Measurements from ENCODE around the gene KIF1A.

The KIF1A gene

DNA sequence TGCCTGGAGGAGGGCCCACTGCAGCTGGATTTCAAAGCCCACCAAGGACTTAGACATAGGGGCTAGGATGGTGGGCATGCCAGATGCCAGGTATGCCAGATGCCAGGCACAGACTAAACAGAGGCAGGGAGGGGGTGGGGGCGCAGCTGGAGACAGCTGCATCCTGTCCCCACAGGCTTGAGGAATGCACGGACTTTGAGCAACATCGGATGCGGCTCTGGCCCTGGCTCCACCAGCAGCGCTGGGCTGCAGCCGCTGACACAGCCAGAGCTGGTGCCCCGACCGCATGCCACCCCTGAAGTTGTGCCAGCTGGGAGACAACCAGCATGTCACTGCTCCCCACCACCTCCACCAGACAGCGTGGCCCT, 88.9 kb downstream of the KIF1A start:
- TF ChIP-seq, protein P1, sequence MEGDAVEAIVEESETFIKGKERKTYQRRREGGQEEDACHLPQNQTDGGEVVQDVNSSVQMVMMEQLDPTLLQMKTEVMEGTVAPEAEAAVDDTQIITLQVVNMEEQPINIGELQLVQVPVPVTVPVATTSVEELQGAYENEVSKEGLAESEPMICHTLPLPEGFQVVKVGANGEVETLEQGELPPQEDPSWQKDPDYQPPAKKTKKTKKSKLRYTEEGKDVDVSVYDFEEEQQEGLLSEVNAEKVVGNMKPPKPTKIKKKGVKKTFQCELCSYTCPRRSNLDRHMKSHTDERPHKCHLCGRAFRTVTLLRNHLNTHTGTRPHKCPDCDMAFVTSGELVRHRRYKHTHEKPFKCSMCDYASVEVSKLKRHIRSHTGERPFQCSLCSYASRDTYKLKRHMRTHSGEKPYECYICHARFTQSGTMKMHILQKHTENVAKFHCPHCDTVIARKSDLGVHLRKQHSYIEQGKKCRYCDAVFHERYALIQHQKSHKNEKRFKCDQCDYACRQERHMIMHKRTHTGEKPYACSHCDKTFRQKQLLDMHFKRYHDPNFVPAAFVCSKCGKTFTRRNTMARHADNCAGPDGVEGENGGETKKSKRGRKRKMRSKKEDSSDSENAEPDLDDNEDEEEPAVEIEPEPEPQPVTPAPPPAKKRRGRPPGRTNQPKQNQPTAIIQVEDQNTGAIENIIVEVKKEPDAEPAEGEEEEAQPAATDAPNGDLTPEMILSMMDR (IDR thresholded peaks at IDR 0.05; ENCODE audit: insufficient read depth, low read depth, low read length, missing control alignments), result no peak
- DNase-seq (ENCODE audit: low read depth), result no peak
- no peak overlapping the region for H3K4me3 ChIP-seq (ENCODE audit: low read depth, low read length)

DNA sequence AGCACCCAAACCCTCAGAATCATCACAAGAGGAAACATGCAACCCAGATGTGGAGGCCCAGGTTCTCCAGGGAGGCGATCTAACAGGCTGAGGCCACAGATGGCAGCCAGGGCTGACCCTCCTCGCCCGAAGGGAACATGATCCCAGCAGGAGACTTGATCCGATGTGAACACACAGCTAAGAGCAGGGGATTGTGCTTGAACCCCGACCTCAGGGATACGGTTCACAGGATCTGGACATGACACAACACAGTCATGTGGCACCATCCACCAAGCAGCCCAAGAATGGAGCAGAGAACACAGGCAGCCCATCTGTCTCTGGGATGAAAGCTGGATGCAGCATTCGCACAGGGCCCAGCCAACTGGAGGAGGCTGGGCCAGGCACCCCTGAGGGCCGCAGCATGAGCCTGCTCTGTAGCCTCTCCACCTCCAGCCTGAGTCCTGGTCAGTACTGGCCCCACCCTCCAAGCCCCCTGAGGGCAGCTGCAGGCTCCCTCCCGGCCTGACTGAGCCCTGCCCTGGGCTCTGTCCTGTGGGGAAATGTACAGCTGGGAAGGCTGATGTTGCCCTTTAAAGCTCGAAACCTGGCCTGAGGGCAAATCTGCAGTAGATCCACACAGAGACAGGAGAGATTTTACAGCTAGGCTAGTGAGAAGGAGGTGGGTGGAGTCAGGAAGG, 89.4 kb downstream of the KIF1A start:
- no peak overlapping the region for H3K4me3 ChIP-seq (ENCODE audit: low read depth, low read length)
- TF ChIP-seq, protein P1 (IDR thresholded peaks at IDR 0.05; ENCODE audit: insufficient read depth, low read depth, low read length, missing control alignments), result no peak
- no peak for DNase-seq (ENCODE audit: low read depth)

DNA sequence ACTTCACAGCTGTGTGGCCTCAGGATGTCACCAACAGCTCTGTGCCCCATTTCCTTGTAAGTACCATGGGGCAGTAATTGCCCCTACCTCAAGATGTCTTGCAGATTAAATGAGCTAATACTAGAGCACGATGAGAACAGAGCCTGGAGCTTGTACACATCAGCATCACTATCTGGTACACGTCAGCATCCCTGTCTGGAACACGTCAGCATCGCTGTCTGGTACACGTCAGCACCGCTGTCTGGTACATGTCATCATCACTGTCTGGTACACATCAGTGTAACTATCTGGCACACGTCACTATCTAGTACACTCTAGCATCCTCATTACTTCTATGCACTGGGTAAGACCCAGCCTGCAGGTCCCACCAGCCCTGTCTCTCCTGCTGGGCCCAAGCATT, 91.2 kb downstream of the KIF1A start:
- H3K4me3 ChIP-seq (ENCODE audit: low read depth, low read length), result no peak overlapping the region
- TF ChIP-seq, protein P1 (IDR thresholded peaks at IDR 0.05; ENCODE audit: insufficient read depth, low read depth, low read length, missing control alignments), result no peak
- DNase-seq (ENCODE audit: low read depth), result no peak

DNA sequence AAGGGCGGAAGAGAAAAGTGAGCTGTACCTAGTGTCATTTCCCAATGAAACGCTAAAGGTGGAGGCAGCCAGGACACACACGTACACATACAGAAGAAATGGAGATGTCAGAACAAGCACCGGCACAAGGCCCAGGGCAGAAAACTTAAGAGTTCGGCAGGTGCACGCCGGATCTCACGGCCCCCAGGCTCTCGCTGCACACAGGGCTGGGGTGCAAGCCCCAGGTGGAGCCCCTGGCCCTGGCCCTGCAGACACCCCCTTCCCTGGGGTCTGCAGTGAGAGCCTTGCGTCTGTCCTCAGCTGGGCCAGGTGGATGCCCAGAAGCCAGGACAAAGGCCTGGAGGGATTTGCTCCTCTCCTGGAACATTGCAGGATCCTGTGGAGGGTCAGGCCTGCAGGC, 91.7 kb downstream of the KIF1A start:
- no peak overlapping the region for H3K4me3 ChIP-seq (ENCODE audit: low read depth, low read length)
- TF ChIP-seq, protein P1 (IDR thresholded peaks at IDR 0.05; ENCODE audit: insufficient read depth, low read depth, low read length, missing control alignments), result no peak
- no peak for DNase-seq (ENCODE audit: low read depth)

DNA sequence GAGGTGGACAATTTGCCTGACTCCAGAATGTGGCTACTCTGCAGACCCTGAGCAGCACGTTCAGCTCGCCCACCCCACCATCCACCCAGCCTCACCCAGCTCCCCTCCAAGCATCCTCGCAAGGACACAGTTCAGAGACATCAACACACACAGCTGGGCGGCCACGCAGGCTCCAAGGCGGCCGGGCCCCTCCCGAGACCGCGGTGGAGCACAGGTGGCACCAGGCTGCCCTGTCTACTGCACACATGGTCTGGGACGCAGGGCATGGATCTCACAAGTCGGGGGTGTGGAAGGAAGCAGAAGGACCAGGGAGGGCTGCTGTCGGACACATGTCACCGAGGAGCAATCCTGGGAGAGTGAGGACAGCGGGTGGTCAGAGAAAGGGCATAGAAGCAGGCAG, 92.1 kb downstream of the KIF1A start:
- no peak overlapping the region for H3K4me3 ChIP-seq (ENCODE audit: low read depth, low read length)
- TF ChIP-seq, protein P1 (IDR thresholded peaks at IDR 0.05; ENCODE audit: insufficient read depth, low read depth, low read length, missing control alignments), result no peak
- no peak for DNase-seq (ENCODE audit: low read depth)

DNA sequence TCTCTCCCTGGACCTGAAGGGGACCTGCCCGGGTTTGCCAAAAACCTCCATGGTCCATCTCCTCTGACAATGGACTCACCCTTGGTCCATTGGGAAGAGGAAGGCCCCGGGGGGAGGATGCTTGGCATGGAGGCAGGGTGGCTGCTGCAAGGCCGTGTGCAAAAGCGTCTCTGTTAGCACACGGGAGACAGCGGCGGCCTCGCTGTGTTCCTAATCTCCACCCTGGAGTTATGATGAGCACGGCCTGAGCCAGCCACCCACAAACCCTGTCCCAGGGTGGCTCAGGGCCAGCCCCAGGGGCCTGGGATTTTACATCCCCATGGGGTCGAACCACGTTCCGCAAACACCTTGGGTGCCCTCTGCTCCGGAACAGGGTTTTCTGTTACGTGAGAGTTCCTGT, 92.6 kb downstream of the KIF1A start:
- TF ChIP-seq, protein P1 (IDR thresholded peaks at IDR 0.05; ENCODE audit: insufficient read depth, low read depth, low read length, missing control alignments), result no peak
- H3K4me3 ChIP-seq (ENCODE audit: low read depth, low read length), result no peak overlapping the region
- DNase-seq (ENCODE audit: low read depth), result no peak

DNA sequence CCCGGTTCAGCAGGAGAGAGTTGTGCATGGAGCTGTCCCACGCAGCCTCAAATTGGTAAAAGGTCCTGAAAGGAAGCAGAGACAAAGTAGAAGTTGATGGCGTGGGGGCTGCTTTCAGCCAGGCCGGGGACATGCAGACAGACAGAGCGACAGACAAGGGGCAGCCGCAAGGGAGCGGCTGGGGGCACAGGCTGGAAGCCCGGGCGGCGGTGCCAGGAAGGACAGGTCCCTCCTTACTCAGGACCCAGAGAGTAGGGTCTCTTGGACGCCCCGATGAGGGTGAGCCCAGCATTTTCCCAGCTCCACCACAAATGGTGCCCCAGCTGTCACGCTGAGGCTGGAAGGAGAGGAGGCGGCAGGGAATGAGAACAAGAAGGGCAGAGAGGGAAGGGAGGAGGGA, 93.1 kb downstream of the KIF1A start:
- TF ChIP-seq, protein P1 (IDR thresholded peaks at IDR 0.05; ENCODE audit: insufficient read depth, low read depth, low read length, missing control alignments), result no peak
- no peak overlapping the region for H3K4me3 ChIP-seq (ENCODE audit: low read depth, low read length)

More for the DNA sequence above, 93.1 kb downstream of the KIF1A start:
- DNase-seq (ENCODE audit: low read depth), result no peak
